ENCODE data around the gene TLE4.

DNA sequence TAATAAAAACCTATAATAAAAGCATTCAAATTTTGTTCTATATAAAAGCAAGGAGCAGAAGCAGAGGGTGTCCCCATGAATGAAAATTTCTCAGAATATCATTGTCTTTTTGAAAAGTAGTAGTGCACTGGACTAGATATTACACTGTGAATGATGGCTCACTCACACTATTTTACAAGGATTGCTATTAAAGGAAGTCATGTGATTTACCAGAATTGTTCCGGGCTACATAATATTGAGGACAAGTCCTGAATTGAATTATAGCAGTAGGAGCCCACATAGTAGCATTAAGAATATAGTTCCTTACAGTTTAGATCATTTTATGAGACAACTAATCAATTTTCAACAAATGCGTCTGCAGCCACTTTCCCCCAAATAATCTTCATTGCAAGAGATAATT, 7.7 kb upstream of the TLE4 start:
- TF ChIP-seq, protein P1, sequence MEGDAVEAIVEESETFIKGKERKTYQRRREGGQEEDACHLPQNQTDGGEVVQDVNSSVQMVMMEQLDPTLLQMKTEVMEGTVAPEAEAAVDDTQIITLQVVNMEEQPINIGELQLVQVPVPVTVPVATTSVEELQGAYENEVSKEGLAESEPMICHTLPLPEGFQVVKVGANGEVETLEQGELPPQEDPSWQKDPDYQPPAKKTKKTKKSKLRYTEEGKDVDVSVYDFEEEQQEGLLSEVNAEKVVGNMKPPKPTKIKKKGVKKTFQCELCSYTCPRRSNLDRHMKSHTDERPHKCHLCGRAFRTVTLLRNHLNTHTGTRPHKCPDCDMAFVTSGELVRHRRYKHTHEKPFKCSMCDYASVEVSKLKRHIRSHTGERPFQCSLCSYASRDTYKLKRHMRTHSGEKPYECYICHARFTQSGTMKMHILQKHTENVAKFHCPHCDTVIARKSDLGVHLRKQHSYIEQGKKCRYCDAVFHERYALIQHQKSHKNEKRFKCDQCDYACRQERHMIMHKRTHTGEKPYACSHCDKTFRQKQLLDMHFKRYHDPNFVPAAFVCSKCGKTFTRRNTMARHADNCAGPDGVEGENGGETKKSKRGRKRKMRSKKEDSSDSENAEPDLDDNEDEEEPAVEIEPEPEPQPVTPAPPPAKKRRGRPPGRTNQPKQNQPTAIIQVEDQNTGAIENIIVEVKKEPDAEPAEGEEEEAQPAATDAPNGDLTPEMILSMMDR (IDR thresholded peaks at IDR 0.05; ENCODE audit: insufficient read depth, low read depth, low read length): no peak
- no peak for TF ChIP-seq EZH2 (IDR thresholded peaks at IDR 0.05; ENCODE audit: insufficient read depth, low read length)
